RCC 7860 (cell line): ENCODE data around the gene FBXO9.

ENCODE experiments used
- DNase-seq: peaks from one replicate; pipeline ENCODE4 v3.0.0-alpha.2; 2015; ENCODE audit warnings: low spot score
- FAIRE-seq: peaks from 2 replicates; lab custom pipeline; 2012; peaks lifted over from hg19 to GRCh38; lab: Jason Lieb, UNC

The FBXO9 gene

GRCh38 chr6:53130569-53131290 lies 65.5 kb downstream of the FBXO9 start:
- no peak for FAIRE-seq
- no peak for DNase-seq

GRCh38 chr6:53133961-53134360 lies 68.8 kb downstream of the FBXO9 start:
- FAIRE-seq: no peak
- DNase-seq: no peak

- DNase-seq: no peak
- no peak for FAIRE-seq
Measured at GRCh38 chr6:53134601-53135235, 69.5 kb downstream of the FBXO9 start.

GRCh38 chr6:53136000-53136609 lies 70.9 kb downstream of the FBXO9 start:
- DNase-seq: no peak
- no peak for FAIRE-seq

GRCh38 chr6:53139841-53140413 lies 74.7 kb downstream of the FBXO9 start:
- no peak for FAIRE-seq
- DNase-seq: no peak

GRCh38 chr6:53142810-53143209 lies 77.6 kb downstream of the FBXO9 start:
- FAIRE-seq (no peak), DNase-seq (no peak)

- DNase-seq (no peak), FAIRE-seq (no peak)
Measured at GRCh38 chr6:53143710-53144109, 78.5 kb downstream of the FBXO9 start.

GRCh38 chr6:53144802-53145201 lies 79.6 kb downstream of the FBXO9 start:
- no peak for FAIRE-seq
- DNase-seq: no peak

GRCh38 chr6:53148684-53149083 lies 83.5 kb downstream of the FBXO9 start, which contains the start of gene GCM1:
GCM1 (minus strand) TSS chr6:53148841; CDS start chr6:53145632, 3,209 bp downstream.
- DNase-seq (no peak), FAIRE-seq (no peak)
